ENCODE measurements around the gene YES1.
A peak's percentile ranks its signal among the peaks of the same experiment; 100 is the strongest.

The YES1 gene

GRCh38 chr18:814300-815084 lies 2.5 kb upstream of the YES1 start:
- Histone ChIP-seq H3K4ac (ENCODE audit: low read depth in 1 of 2, low read length in 2 of 2) (no peak overlapping the region), H4K91ac (ENCODE audit: low read length) (no peak overlapping the region), H3K4me2 (ENCODE audit: low read length, poor library complexity, severe bottlenecking) (no peak overlapping the region), H3K4me1 (ENCODE audit: control insufficient read depth, insufficient read depth, low read depth, low read length) (no peaks in the 10 kb centered on the region), H2BK120ac (ENCODE audit: low read depth, low read length) (no peak overlapping the region), H2BK15ac (ENCODE audit: low read depth, poor library complexity, severe bottlenecking) (no peak overlapping the region), H2BK12ac (ENCODE audit: low read length in 2 of 2) (no peak overlapping the region), H2BK5ac (ENCODE audit: low read depth, low read length, poor library complexity, severe bottlenecking) (no peak overlapping the region), H3K14ac (ENCODE audit: low read length in 2 of 2) (no peak overlapping the region), H3K18ac (ENCODE audit: low read depth in 1 of 2, low read length in 2 of 2) (no peak overlapping the region), H3K79me1 (replicated peaks; ENCODE audit: low read length, poor library complexity, severe bottlenecking) (peaks cover 2% of the 10 kb centered on the region), H3K27me3 (ENCODE audit: control insufficient read depth in 1 of 2, insufficient read depth in 1 of 2, low read length in 2 of 2) (no peaks in the 10 kb centered on the region), H3K36me3 (ENCODE audit: control insufficient read depth in 1 of 2, insufficient read depth in 2 of 2, low read depth in 1 of 2, low read length in 2 of 2) (no peaks in the 10 kb centered on the region), H4K8ac (ENCODE audit: low read length) (no peak overlapping the region), H3K23ac (ENCODE audit: low read length in 2 of 2) (no peak overlapping the region), H2AK5ac (ENCODE audit: low read length, severe bottlenecking) (no peak overlapping the region), H3K4me3 (ENCODE audit: insufficient read depth in 1 of 2, low read depth in 1 of 2, low read length in 2 of 2) (no peak overlapping the region), H3K27ac (ENCODE audit: low read length, poor library complexity, severe bottlenecking) (no peak overlapping the region), H2AFZ (ENCODE audit: low read depth, low read length) (no peak overlapping the region), H3K9me3 (ENCODE audit: control insufficient read depth, low read length) (no peaks in the 10 kb centered on the region), H3K9ac (ENCODE audit: low read length) (no peak overlapping the region)
- 97% methylated on average over 2 of the region's 4 CpGs for WGBS
- DNase-seq, result no peak

GRCh38 chr18:813172-814071 lies 1.4 kb upstream of the YES1 start:
- Histone ChIP-seq H3K9ac (ENCODE audit: low read length) (peak overlapping the region; percentile 97), H3K79me1 (replicated peaks; ENCODE audit: low read length, poor library complexity, severe bottlenecking) (peaks cover 2% of the 10 kb centered on the region), H2BK5ac (ENCODE audit: low read depth, low read length, poor library complexity, severe bottlenecking) (no peak overlapping the region), H3K27ac (ENCODE audit: low read length, poor library complexity, severe bottlenecking) (no peak overlapping the region), H4K8ac (ENCODE audit: low read length) (peak overlapping the region; percentile 93), H2AK5ac (ENCODE audit: low read length, severe bottlenecking) (no peak overlapping the region), H3K4me3 (ENCODE audit: insufficient read depth in 1 of 2, low read depth in 1 of 2, low read length in 2 of 2) (peak overlapping the region in 1 of 2 experiments; percentile 93), H3K27me3 (ENCODE audit: control insufficient read depth in 1 of 2, insufficient read depth in 1 of 2, low read length in 2 of 2) (no peaks in the 10 kb centered on the region), H3K4ac (ENCODE audit: low read depth in 1 of 2, low read length in 2 of 2) (peak overlapping the region in 1 of 2 experiments; percentile 8), H3K36me3 (ENCODE audit: control insufficient read depth in 1 of 2, insufficient read depth in 2 of 2, low read depth in 1 of 2, low read length in 2 of 2) (no peaks in the 10 kb centered on the region), H3K4me1 (ENCODE audit: control insufficient read depth, insufficient read depth, low read depth, low read length) (peaks cover 1% of the 10 kb centered on the region), H2BK120ac (ENCODE audit: low read depth, low read length) (no peak overlapping the region), H3K18ac (ENCODE audit: low read depth in 1 of 2, low read length in 2 of 2) (peak overlapping the region in 1 of 2 experiments; percentile 41), H3K9me3 (ENCODE audit: control insufficient read depth, low read length) (no peaks in the 10 kb centered on the region), H4K91ac (ENCODE audit: low read length) (no peak overlapping the region), H2AFZ (ENCODE audit: low read depth, low read length) (peak overlapping the region; percentile 33), H2BK15ac (ENCODE audit: low read depth, poor library complexity, severe bottlenecking) (no peak overlapping the region), H3K14ac (ENCODE audit: low read length in 2 of 2) (no peak overlapping the region), H2BK12ac (ENCODE audit: low read length in 2 of 2) (no peak overlapping the region), H3K23ac (ENCODE audit: low read length in 2 of 2) (no peak overlapping the region), H3K4me2 (ENCODE audit: low read length, poor library complexity, severe bottlenecking) (peak overlapping the region; percentile 80)
- no peak for DNase-seq
- 68% methylated on average over 18 of the region's 18 CpGs for WGBS

- Histone ChIP-seq H3K9ac (ENCODE audit: low read length) (peak overlapping the region; percentile 97), H2BK15ac (ENCODE audit: low read depth, poor library complexity, severe bottlenecking) (peak overlapping the region; percentile 99), H3K23ac (ENCODE audit: low read length in 2 of 2) (no peak overlapping the region), H3K79me1 (replicated peaks; ENCODE audit: low read length, poor library complexity, severe bottlenecking) (peaks cover 2% of the 10 kb centered on the region), H3K4me1 (ENCODE audit: control insufficient read depth, insufficient read depth, low read depth, low read length) (peaks cover 1% of the 10 kb centered on the region), H2BK5ac (ENCODE audit: low read depth, low read length, poor library complexity, severe bottlenecking) (peak overlapping the region; percentile 90), H3K4ac (ENCODE audit: low read depth in 1 of 2, low read length in 2 of 2) (peak overlapping the region; percentile 8 to 35), H3K9me3 (ENCODE audit: control insufficient read depth, low read length) (no peaks in the 10 kb centered on the region), H3K4me3 (ENCODE audit: insufficient read depth in 1 of 2, low read depth in 1 of 2, low read length in 2 of 2) (peak overlapping the region; percentile 93 to 99), H2BK12ac (ENCODE audit: low read length in 2 of 2) (peak overlapping the region in 1 of 2 experiments; percentile 25), H3K27me3 (ENCODE audit: control insufficient read depth in 1 of 2, insufficient read depth in 1 of 2, low read length in 2 of 2) (no peaks in the 10 kb centered on the region), H3K4me2 (ENCODE audit: low read length, poor library complexity, severe bottlenecking) (peak overlapping the region; percentile 80), H4K8ac (ENCODE audit: low read length) (peak overlapping the region; percentile 93), H3K36me3 (ENCODE audit: control insufficient read depth in 1 of 2, insufficient read depth in 2 of 2, low read depth in 1 of 2, low read length in 2 of 2) (no peaks in the 10 kb centered on the region), H3K14ac (ENCODE audit: low read length in 2 of 2) (peak overlapping the region in 1 of 2 experiments; percentile 3), H3K18ac (ENCODE audit: low read depth in 1 of 2, low read length in 2 of 2) (peak overlapping the region; percentile 41 to 96), H4K91ac (ENCODE audit: low read length) (peak overlapping the region; percentile 82), H2AK5ac (ENCODE audit: low read length, severe bottlenecking) (no peak overlapping the region), H2AFZ (ENCODE audit: low read depth, low read length) (peak overlapping the region; percentile 33), H3K27ac (ENCODE audit: low read length, poor library complexity, severe bottlenecking) (peak overlapping the region; percentile 82), H2BK120ac (ENCODE audit: low read depth, low read length) (peak overlapping the region; percentile 84)
- WGBS, result 2% methylated on average over 42 of the region's 66 CpGs
- DNase-seq, result peak; percentile 85
Observed at GRCh38 chr18:812376-813171, 532 bp upstream of the YES1 start.
